Measurements from ENCODE around the gene INTS1. TPM values are rescaled to one million over a fixed set of nuclear protein-coding genes. Genes with fewer than 3 reads are reported as not detected.

Gene INTS1
- total and polyA plus RNA-seq, 2 experiments from 2014 or later: 35.1 to 111 TPM

GRCh38 chr7:1531263-1531978 is 27.2 kb upstream of the INTS1 start:
- H3K27ac Mint-ChIP-seq: peak overlapping the region; percentile 56; the same call in 1 of the 2 replicates

More at GRCh38 chr7:1531263-1531978, 27.2 kb upstream of the INTS1 start:
- Histone ChIP-seq H3K9me2 (ENCODE audit: insufficient read depth) (no peaks in the 10 kb centered on the region), H3K36me3 (ENCODE audit: insufficient read depth) (no peaks in the 10 kb centered on the region), H2AFZ (no peak overlapping the region), H3K4me3 (peak overlapping the region; percentile 55), H3F3A (replicated peaks; ENCODE audit: low read depth) (0 out of 2 replicates have a peak, but pooled peaks cover 11% of the 10 kb centered on the region), H3K4me2 (peak overlapping the region; percentile 78), H3K27me3 (ENCODE audit: insufficient read depth) (no peaks in the 10 kb centered on the region), H3K79me2 (replicated peaks; ENCODE audit: insufficient read depth) (peaks cover 50% of the 10 kb centered on the region), H3K27ac (ENCODE audit: low read depth) (0 out of 2 replicates have a peak overlapping the region, but pooled peaks have one; percentile 39), H3K4me1 (ENCODE audit: insufficient read depth) (peaks cover 16% of the 10 kb centered on the region), H4K20me1 (replicated peaks; ENCODE audit: insufficient read depth) (no peaks in the 10 kb centered on the region; the same call in 1 of the 2 replicates)
- H3K36me3 Mint-ChIP-seq (ENCODE audit: low read depth): peaks cover under 1% of the 10 kb centered on the region; the same call in 1 of the 3 replicates
- TF ChIP-seq ETS1 (IDR thresholded peaks at IDR 0.05): no peak
- no peak for TF ChIP-seq ZNF114 (CRISPR knock-in tag; IDR thresholded peaks at IDR 0.05)
- TF ChIP-seq, protein P1, sequence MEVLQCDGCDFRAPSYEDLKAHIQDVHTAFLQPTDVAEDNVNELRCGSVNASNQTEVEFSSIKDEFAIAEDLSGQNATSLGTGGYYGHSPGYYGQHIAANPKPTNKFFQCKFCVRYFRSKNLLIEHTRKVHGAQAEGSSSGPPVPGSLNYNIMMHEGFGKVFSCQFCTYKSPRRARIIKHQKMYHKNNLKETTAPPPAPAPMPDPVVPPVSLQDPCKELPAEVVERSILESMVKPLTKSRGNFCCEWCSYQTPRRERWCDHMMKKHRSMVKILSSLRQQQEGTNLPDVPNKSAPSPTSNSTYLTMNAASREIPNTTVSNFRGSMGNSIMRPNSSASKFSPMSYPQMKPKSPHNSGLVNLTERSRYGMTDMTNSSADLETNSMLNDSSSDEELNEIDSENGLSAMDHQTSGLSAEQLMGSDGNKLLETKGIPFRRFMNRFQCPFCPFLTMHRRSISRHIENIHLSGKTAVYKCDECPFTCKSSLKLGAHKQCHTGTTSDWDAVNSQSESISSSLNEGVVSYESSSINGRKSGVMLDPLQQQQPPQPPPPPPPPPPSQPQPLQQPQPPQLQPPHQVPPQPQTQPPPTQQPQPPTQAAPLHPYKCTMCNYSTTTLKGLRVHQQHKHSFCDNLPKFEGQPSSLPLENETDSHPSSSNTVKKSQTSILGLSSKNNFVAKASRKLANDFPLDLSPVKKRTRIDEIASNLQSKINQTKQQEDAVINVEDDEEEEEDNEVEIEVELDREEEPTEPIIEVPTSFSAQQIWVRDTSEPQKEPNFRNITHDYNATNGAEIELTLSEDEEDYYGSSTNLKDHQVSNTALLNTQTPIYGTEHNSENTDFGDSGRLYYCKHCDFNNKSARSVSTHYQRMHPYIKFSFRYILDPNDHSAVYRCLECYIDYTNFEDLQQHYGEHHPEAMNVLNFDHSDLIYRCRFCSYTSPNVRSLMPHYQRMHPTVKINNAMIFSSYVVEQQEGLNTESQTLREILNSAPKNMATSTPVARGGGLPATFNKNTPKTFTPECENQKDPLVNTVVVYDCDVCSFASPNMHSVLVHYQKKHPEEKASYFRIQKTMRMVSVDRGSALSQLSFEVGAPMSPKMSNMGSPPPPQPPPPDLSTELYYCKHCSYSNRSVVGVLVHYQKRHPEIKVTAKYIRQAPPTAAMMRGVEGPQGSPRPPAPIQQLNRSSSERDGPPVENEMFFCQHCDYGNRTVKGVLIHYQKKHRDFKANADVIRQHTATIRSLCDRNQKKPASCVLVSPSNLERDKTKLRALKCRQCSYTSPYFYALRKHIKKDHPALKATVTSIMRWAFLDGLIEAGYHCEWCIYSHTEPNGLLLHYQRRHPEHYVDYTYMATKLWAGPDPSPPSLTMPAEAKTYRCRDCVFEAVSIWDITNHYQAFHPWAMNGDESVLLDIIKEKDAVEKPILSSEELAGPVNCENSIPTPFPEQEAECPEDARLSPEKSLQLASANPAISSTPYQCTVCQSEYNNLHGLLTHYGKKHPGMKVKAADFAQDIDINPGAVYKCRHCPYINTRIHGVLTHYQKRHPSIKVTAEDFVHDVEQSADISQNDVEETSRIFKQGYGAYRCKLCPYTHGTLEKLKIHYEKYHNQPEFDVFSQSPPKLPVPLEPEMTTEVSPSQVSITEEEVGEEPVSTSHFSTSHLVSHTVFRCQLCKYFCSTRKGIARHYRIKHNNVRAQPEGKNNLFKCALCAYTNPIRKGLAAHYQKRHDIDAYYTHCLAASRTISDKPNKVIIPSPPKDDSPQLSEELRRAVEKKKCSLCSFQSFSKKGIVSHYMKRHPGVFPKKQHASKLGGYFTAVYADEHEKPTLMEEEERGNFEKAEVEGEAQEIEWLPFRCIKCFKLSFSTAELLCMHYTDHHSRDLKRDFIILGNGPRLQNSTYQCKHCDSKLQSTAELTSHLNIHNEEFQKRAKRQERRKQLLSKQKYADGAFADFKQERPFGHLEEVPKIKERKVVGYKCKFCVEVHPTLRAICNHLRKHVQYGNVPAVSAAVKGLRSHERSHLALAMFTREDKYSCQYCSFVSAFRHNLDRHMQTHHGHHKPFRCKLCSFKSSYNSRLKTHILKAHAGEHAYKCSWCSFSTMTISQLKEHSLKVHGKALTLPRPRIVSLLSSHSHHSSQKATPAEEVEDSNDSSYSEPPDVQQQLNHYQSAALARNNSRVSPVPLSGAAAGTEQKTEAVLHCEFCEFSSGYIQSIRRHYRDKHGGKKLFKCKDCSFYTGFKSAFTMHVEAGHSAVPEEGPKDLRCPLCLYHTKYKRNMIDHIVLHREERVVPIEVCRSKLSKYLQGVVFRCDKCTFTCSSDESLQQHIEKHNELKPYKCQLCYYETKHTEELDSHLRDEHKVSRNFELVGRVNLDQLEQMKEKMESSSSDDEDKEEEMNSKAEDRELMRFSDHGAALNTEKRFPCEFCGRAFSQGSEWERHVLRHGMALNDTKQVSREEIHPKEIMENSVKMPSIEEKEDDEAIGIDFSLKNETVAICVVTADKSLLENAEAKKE (CRISPR knock-in tag; IDR thresholded peaks at IDR 0.05): no peak
- TF ChIP-seq CTCF (conservative IDR thresholded peaks at IDR 0.05; ENCODE audit: low read depth in 2 of 2): no peak
- no peak for TF ChIP-seq ZNF331 (CRISPR knock-in tag; IDR thresholded peaks at IDR 0.05; ENCODE audit: low read depth)
- TF ChIP-seq POLR2AphosphoS5 (IDR thresholded peaks at IDR 0.05; ENCODE audit: low read depth): no peak
- TF ChIP-seq CREB1 (CRISPR knock-in tag; IDR thresholded peaks at IDR 0.05; ENCODE audit: low read depth): no peak
- TF ChIP-seq STAT1 (IDR thresholded peaks at IDR 0.05; ENCODE audit: unreplicated experiment): no peak
- TF ChIP-seq EZH2phosphoT487 (IDR thresholded peaks at IDR 0.05; ENCODE audit: unreplicated experiment): no peak
- TF ChIP-seq REST (IDR thresholded peaks at IDR 0.05; ENCODE audit: unreplicated experiment): no peak
- TF ChIP-seq NANOG (IDR thresholded peaks at IDR 0.05; ENCODE audit: borderline replicate concordance): no peak
- no peak for TF ChIP-seq JUNB (IDR thresholded peaks at IDR 0.05; ENCODE audit: unreplicated experiment)
- no peak for TF ChIP-seq EZH2 (IDR thresholded peaks at IDR 0.05; ENCODE audit: low read depth, unreplicated experiment)
- peak; percentile 13 for ATAC-seq
- peaks cover 29% of the 10 kb centered on the region for H3K27me3 Mint-ChIP-seq (ENCODE audit: insufficient read depth, low read depth, poor library complexity)
- H3K4me3 Mint-ChIP-seq: peak overlapping the region; percentile 84
- H3K4me1 Mint-ChIP-seq: peaks cover 38% of the 10 kb centered on the region
- H3K9me3 Mint-ChIP-seq: no peaks in the 10 kb centered on the region
- no peak for DNase-seq (ENCODE audit: low spot score)

Data from GM23338 (cell line).